SK-N-SH (cell line): ENCODE measurements around the gene SLCO2B1. TPM values are rescaled to one million over a fixed set of nuclear protein-coding genes. Genes with fewer than 3 reads are reported as not detected.

ENCODE experiments used
- CTCF ChIA-PET: fragments of 300-600, 350-600 bp; formaldehyde crosslinking; extraction: SDS; loops from one replicate; lab custom pipeline; 2021; lab: Yijun Ruan, JAX
- POLR2A ChIA-PET: fragments of 350-600 bp; sonication (Branson Sonifier 250); formaldehyde crosslinking; extraction: SDS; loops from one replicate; lab custom pipeline; 2020; ENCODE audit warnings: antibody characterized with exemption, inconsistent platforms; lab: Yijun Ruan, JAX
- DNase-seq: peaks from one replicate; pipeline ENCODE4 v3.0.0; 2012
- H2AFZ ChIP-seq: fragments of 200-600 bp; sonication (generic); 2 replicates; pipeline ENCODE4 v1.8.1; 2016; ENCODE audit warnings: antibody characterized with exemption, mild to moderate bottlenecking, low read depth
- H3F3A ChIP-seq: fragments of 200-600 bp; sonication (generic); replicated peaks from 2 replicates; pipeline ENCODE3; 2016; ENCODE audit warnings: antibody characterized with exemption, mild to moderate bottlenecking; ENCODE audit not compliant: insufficient read depth
- H3K27ac ChIP-seq, 2 experiments: fragments of 200-500 bp in 1 of 2; fragments of 200-600 bp in 1 of 2; sonication (Bioruptor generic) in 1 of 2; sonication (generic), shearing (Covaris generic) in 1 of 2; 2 replicates each; pipeline versions ENCODE4 v1.5.1 to v1.6.1; 2014 to 2016; ENCODE audit warnings: low read depth in 2 of 2, inconsistent platforms in 1 of 2, low read length in 1 of 2, mild to moderate bottlenecking in 1 of 2, mixed read lengths in 1 of 2
- H3K27me3 ChIP-seq: fragments of 200-600 bp; sonication (generic), shearing (Covaris generic); 2 replicates; pipeline ENCODE4 v1.6.1; 2016; ENCODE audit warnings: mixed run types; ENCODE audit not compliant: insufficient read depth
- H3K36me3 ChIP-seq, 2 experiments: fragments of 200-500 bp in 1 of 2; fragments of 200-600 bp in 1 of 2; sonication (Bioruptor generic) in 1 of 2; sonication (generic) in 1 of 2; replicated peaks in 1 of 2; 2 replicates each; pipeline versions ENCODE3 to v1.5.1; 2014 to 2016; ENCODE audit warnings: low read length in 1 of 2, mild to moderate bottlenecking in 1 of 2; ENCODE audit not compliant: insufficient read depth in 2 of 2, control insufficient read depth in 1 of 2
- H3K4me1 ChIP-seq, 2 experiments: fragments of 200-500 bp in 1 of 2; fragments of 200-600 bp in 1 of 2; sonication (Bioruptor generic) in 1 of 2; sonication (generic), shearing (Covaris generic) in 1 of 2; 2 replicates each; pipeline versions ENCODE4 v1.5.1 to v1.6.1; 2014 to 2016; ENCODE audit warnings: low read depth in 1 of 2, low read length in 1 of 2, mixed run types in 1 of 2; ENCODE audit not compliant: insufficient read depth in 2 of 2, control insufficient read depth in 1 of 2
- H3K4me2 ChIP-seq: fragments of 200-600 bp; sonication (generic), shearing (Covaris generic); 2 replicates; pipeline ENCODE4 v1.6.1; 2017; ENCODE audit warnings: mixed run types
- H3K4me3 ChIP-seq, 2 experiments: fragments of 200-500 bp in 1 of 2; fragments of 200-600 bp in 1 of 2; sonication (Bioruptor generic) in 1 of 2; sonication (generic), shearing (Covaris generic) in 1 of 2; 2 replicates each; pipeline versions ENCODE4 v1.5.1 to v1.8.1; 2014 to 2016; ENCODE audit warnings: low read depth in 2 of 2, inconsistent platforms in 1 of 2, low read length in 1 of 2, mild to moderate bottlenecking in 1 of 2, mixed read lengths in 1 of 2, moderate library complexity in 1 of 2
- H3K79me2 ChIP-seq: fragments of 200-600 bp; sonication (generic); 2 replicates; pipeline ENCODE4 v1.8.1; 2017; ENCODE audit warnings: mild to moderate bottlenecking; ENCODE audit not compliant: insufficient read depth
- H3K9ac ChIP-seq: fragments of 200-600 bp; sonication (generic); 2 replicates; pipeline ENCODE4 v1.6.1; 2017; ENCODE audit warnings: mixed run types
- H3K9me2 ChIP-seq: fragments of 200-600 bp; sonication (generic); 2 replicates; pipeline ENCODE4 v1.6.1; 2017; ENCODE audit warnings: mixed run types
- H3K9me3 ChIP-seq: fragments of 200-600 bp; sonication (generic); 2 replicates; pipeline ENCODE4 v1.6.1; 2017; ENCODE audit warnings: mixed run types, mild to moderate bottlenecking, moderate library complexity
- H4K20me1 ChIP-seq: fragments of 200-600 bp; sonication (generic); 2 replicates; pipeline ENCODE4 v1.6.1; 2017; ENCODE audit warnings: mild to moderate bottlenecking, mixed run types; ENCODE audit not compliant: insufficient read depth
- CHD2 ChIP-seq: fragments of 150-350 bp; IDR thresholded peaks from 2 replicates; pipeline ENCODE4 v1.6.1; 2018; ENCODE audit warnings: low read length; ENCODE audit not compliant: partially characterized antibody
- CTCF ChIP-seq: fragments of 200-600 bp; sonication (generic); IDR thresholded peaks from 2 replicates; pipeline ENCODE4 v1.6.1; 2017; ENCODE audit warnings: antibody characterized with exemption, mild to moderate bottlenecking, moderate library complexity
- EP300 ChIP-seq, 2 experiments: IDR thresholded peaks; 2 replicates each; pipeline versions ENCODE4 v1.4.0 to v1.6.1; 2012; ENCODE audit warnings: borderline replicate concordance in 1 of 2, low read depth in 1 of 2, low read length in 1 of 2
- EZH2phosphoT487 ChIP-seq: fragments of 200-600 bp; sonication (generic); IDR thresholded peaks from 2 replicates; pipeline ENCODE4 v1.6.1; 2017; ENCODE audit warnings: low read depth, mixed run types, mild to moderate bottlenecking, antibody characterized with exemption, moderate library complexity, borderline replicate concordance
- FOXJ3 ChIP-seq: sonication (generic); formaldehyde crosslinking; IDR thresholded peaks from 2 replicates; pipeline ENCODE4 v1.5.1; 2020; ENCODE audit warnings: mild to moderate bottlenecking, missing genetic modification reagents
- JUND ChIP-seq: IDR thresholded peaks from 2 replicates; pipeline ENCODE4 v1.4.0; 2012
- MAX ChIP-seq: IDR thresholded peaks from 2 replicates; pipeline ENCODE4 v1.4.0; 2012; ENCODE audit warnings: low read depth
- SIN3A ChIP-seq: IDR thresholded peaks from 2 replicates; pipeline ENCODE4 v1.6.1; 2012; ENCODE audit warnings: low read depth, mild to moderate bottlenecking, low read length, moderate library complexity, borderline replicate concordance
- TEAD4 ChIP-seq: IDR thresholded peaks from 2 replicates; pipeline ENCODE4 v1.4.0; 2012; ENCODE audit warnings: mild to moderate bottlenecking, borderline replicate concordance; ENCODE audit not compliant: insufficient read depth
- ZBTB33 ChIP-seq: IDR thresholded peaks from 2 replicates; pipeline ENCODE4 v1.4.0; 2012; ENCODE audit warnings: low read depth, borderline replicate concordance
- WGBS: methylation state at CpG from one replicate; pipeline ENCODE4 v1.1.6; 2017; ENCODE audit warnings: low lambda C conversion rate; 5-methylcytosine and 5-hydroxymethylcytosine counted together
- polyA plus RNA-seq, 3 experiments: library from polyadenylated mRNA; depleted of rRNA; stranded (reverse); fragments of >200 nt; gene quantifications; 2 replicates each; pipeline ENCODE4 v1.2.3, GENCODE V29; 2012

Gene SLCO2B1
- polyA plus RNA-seq, 1 of the 3 experiments (the other 2 are of a cell fraction) = 0.18 TPM

GRCh38 chr11:75193271-75193670 lies 42.4 kb downstream of the SLCO2B1 start:
- H4K20me1 ChIP-seq = no peaks in the 10 kb centered on the region
- no peaks in the 10 kb centered on the region for H3K36me3 ChIP-seq
- H3K4me1 ChIP-seq = peaks cover 0 to 26% of the 10 kb centered on the region in 2 experiments; a peak in 1 of 4 replicates
- no peak overlapping the region for H3K27ac ChIP-seq
- no peaks in the 10 kb centered on the region for H3F3A ChIP-seq
- H3K4me2 ChIP-seq = no peak overlapping the region
- no peak for DNase-seq
- H3K4me3 ChIP-seq = no peak overlapping the region
- WGBS = 76% methylated on average over 8 of the region's 15 CpGs
- no peak overlapping the region for H2AFZ ChIP-seq
- H3K9ac ChIP-seq = no peak overlapping the region
- no peaks in the 10 kb centered on the region for H3K27me3 ChIP-seq
- H3K9me3 ChIP-seq = no peaks in the 10 kb centered on the region
- TF ChIP-seq TEAD4 = no peak
- no peak for TF ChIP-seq SIN3A
- H3K9me2 ChIP-seq = no peaks in the 10 kb centered on the region
- ChIA-PET CTCF (interaction anchor here (0.9 to 10.1 kb wide), 5 partner anchors 13 to 166 kb away, joined by 3 to 142 read pairs (median 9); no protein-coding TSS in a partner anchor), POLR2A (no interaction called here)
- no peaks in the 10 kb centered on the region for H3K79me2 ChIP-seq

DNA sequence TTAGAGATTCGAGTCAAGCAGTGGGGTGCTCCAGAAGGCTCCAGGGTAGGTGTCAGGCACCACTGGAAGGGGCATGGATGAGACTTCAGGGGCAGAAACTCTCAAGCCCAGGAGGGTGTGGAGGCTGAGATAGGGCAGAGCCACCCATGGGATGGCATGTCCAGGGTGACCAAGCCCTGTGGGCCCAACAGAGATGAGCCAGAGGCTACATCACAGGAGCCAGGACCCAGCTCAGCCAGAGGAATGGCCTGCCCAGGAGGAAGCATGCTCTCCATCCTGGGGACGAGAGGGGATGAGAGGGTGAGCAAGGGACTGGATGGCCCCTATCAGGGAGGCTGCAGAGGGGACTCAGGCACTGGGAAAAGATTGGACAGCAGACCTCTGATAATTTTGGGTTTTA lies 42.8 kb downstream of the SLCO2B1 start:
- Histone ChIP-seq H3K79me2 (no peaks in the 10 kb centered on the region), H3K4me2 (no peak overlapping the region), H3K9ac (no peak overlapping the region), H3K9me3 (no peaks in the 10 kb centered on the region), H2AFZ (no peak overlapping the region), H3K9me2 (no peaks in the 10 kb centered on the region), H3K36me3 (no peaks in the 10 kb centered on the region), H3K4me1 (peaks cover 0 to 26% of the 10 kb centered on the region in 2 experiments; a peak in 1 of 4 replicates), H3K27ac (no peak overlapping the region), H3K4me3 (no peak overlapping the region), H3K27me3 (no peaks in the 10 kb centered on the region), H3F3A (no peaks in the 10 kb centered on the region), H4K20me1 (no peaks in the 10 kb centered on the region)
- ChIA-PET POLR2A (no interaction called here), CTCF (interaction anchor here (1.0 to 10.1 kb wide), 5 partner anchors 13 to 166 kb away, joined by 3 to 142 read pairs (median 25); partner anchors contain the start of gene TPBGL)
- DNase-seq = no peak
- TF ChIP-seq JUND (no peak), EZH2phosphoT487 (no peak), MAX (no peak), CTCF (no peak), EP300 (IDR thresholded peaks at IDR 0.05; ENCODE audit: borderline replicate concordance in 1 of 2, low read depth in 1 of 2, low read length in 1 of 2) (no peak), CHD2 (no peak), ZBTB33 (no peak), FOXJ3 (CRISPR knock-in tag) (no peak)
- WGBS = 58% methylated on average over 2 of the region's 2 CpGs
